Activated CD4-positive, CD25-positive, alpha-beta regulatory T cell treated with anti-CD3 and anti-CD28 coated beads, Interleukin-2, amount 50 U/mL, for 16 hours (primary cell): ENCODE measurements around the gene MAG.

ENCODE experiments used
- DNase-seq: peaks from one replicate; pipeline ENCODE4 v3.0.0-alpha.2; 2020; ENCODE audit warnings: low read depth, low spot score

The MAG gene

GRCh38 chr19:35264268-35265125 is 27.5 kb upstream of the MAG start:
- no peak for DNase-seq

- no peak for DNase-seq
Observed at GRCh38 chr19:35265126-35265899, 26.6 kb upstream of the MAG start.

- no peak for DNase-seq
Observed at GRCh38 chr19:35265900-35266519, 26.0 kb upstream of the MAG start.

- no peak for DNase-seq
Observed at GRCh38 chr19:35266520-35267352, 25.2 kb upstream of the MAG start.

GRCh38 chr19:35267353-35267817 is 24.6 kb upstream of the MAG start:
- DNase-seq = no peak

GRCh38 chr19:35267818-35268535 is 24.0 kb upstream of the MAG start:
- DNase-seq = peak; percentile 33

- DNase-seq = no peak
Observed at GRCh38 chr19:35268536-35269437, 23.2 kb upstream of the MAG start, which contains the start of gene USF2. TSS of gene USF2 (plus strand) at chr19:35268962. CDS start at chr19:35269102, 140 bp downstream.

- peak; percentile 60 for DNase-seq
Observed at GRCh38 chr19:35269438-35270117, 22.4 kb upstream of the MAG start.

GRCh38 chr19:35270381-35270811 is 21.6 kb upstream of the MAG start:
- no peak for DNase-seq

- DNase-seq = no peak
Observed at GRCh38 chr19:35271546-35271945, 20.4 kb upstream of the MAG start.

- no peak for DNase-seq
Observed at GRCh38 chr19:35272122-35272719, 19.7 kb upstream of the MAG start.

- no peak for DNase-seq
Observed at GRCh38 chr19:35272954-35273649, 18.9 kb upstream of the MAG start.

GRCh38 chr19:35273686-35274259 is 18.2 kb upstream of the MAG start:
- DNase-seq = no peak

- DNase-seq = no peak
Observed at GRCh38 chr19:35274323-35274722, 17.6 kb upstream of the MAG start.

- DNase-seq = no peak
Observed at GRCh38 chr19:35276706-35277281, 15.2 kb upstream of the MAG start.

- no peak for DNase-seq
Observed at GRCh38 chr19:35278578-35279284, 13.2 kb upstream of the MAG start.
